H1 (cell line): ENCODE results near the gene ORMDL3. TPM values are rescaled to one million over a fixed set of nuclear protein-coding genes. Genes with fewer than 3 reads are reported as not detected.

Source experiments
- CHD2 ChIP-seq: IDR thresholded peaks from 2 replicates; pipeline ENCODE4 v1.6.1; 2012; ENCODE audit warnings: low read length, improper control_type of control experiment
- RAD21 ChIP-seq, 2 experiments: IDR thresholded peaks in 1 of 2; conservative IDR thresholded peaks in 1 of 2; 2 replicates each; pipeline ENCODE4 v1.6.1; 2011; ENCODE audit warnings: low read depth in 2 of 2, low read length in 2 of 2, improper control_type of control experiment in 1 of 2, inconsistent platforms in 1 of 2, mild to moderate bottlenecking in 1 of 2, moderate library complexity in 1 of 2
- SAP30 ChIP-seq: fragments of 300-600 bp; sonication (generic); IDR thresholded peaks from 2 replicates; pipeline ENCODE4 v1.7.1; 2012; ENCODE audit warnings: low read length, moderate library complexity, mild to moderate bottlenecking, inconsistent platforms; ENCODE audit not compliant: insufficient read depth, insufficient replicate concordance
- polyA plus RNA-seq, 7 experiments: library from polyadenylated mRNA; depleted of rRNA in 3 of 7; stranded (reverse) in 5 of 7; unstranded in 2 of 7; fragments of >200 nt in 5 of 7; fragments of 200-250 nt in 2 of 7; gene quantifications; 1 replicate in 5 of 7; 2 replicates in 1 of 7; 4 replicates in 1 of 7; pipeline versions ENCODE4 v1.2.1 to v1.2.3, GENCODE V29; 2011 to 2013; ENCODE audit warnings: missing spikeins in 2 of 7, mixed read lengths in 2 of 7
- total RNA-seq: library from RNA; stranded (reverse); fragmentation: NEBNext Ultra II Directional; extraction: Animal tissue kit (Norgen Biotek cat#: 25700); gene quantifications from 2 replicates; pipeline ENCODE4 v1.2.1, GENCODE V29; 2021

The ORMDL3 gene
- total and polyA plus RNA-seq, 2 of the 8 experiments (the other 6 are each of a cell fraction or from before 2014, with no cell fraction given), result 50.4 to 108 TPM

DNA sequence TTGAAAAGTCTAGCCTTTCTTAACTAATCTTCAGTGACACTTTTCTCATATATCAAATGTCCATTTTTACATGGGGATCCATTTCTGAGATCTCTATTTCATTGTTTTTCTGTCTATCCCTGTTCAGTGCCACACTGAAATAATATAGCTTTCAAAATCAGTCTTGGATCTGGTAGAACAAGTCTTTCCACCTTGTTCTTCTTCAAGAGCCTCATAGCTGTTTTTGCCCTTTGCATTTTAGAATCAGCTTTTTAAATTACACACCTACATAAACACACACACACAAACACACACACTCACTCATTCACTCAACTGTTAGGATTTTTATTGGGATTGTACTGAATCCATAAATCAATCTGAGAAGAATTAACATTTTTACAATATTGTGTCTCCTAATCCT, 28.2 kb downstream of the ORMDL3 start (continued):
- TF ChIP-seq CHD2 (no peak), SAP30 (no peak), RAD21 (IDR thresholded peaks at IDR 0.05 in 1 of 2, conservative IDR thresholded peaks at IDR 0.05 in 1 of 2; ENCODE audit: low read depth in 2 of 2, low read length in 2 of 2) (no peak)
